Nephron (organoid): ENCODE results near the gene UST.

Source experiments
- H3K27ac Mint-ChIP-seq, 3 experiments: 2 replicates each; pipeline ENCODE4 v1.8.0; 2020; ENCODE audit warnings: mixed read lengths in 3 of 3, mild to moderate bottlenecking in 2 of 3, moderate library complexity in 1 of 3
- H3K27me3 Mint-ChIP-seq: 2 replicates; pipeline ENCODE4 v1.8.0; 2021; ENCODE audit warnings: low read depth, mild to moderate bottlenecking, moderate library complexity, mixed read lengths
- H3K36me3 Mint-ChIP-seq: 2 replicates; pipeline ENCODE4 v1.8.0; 2020; ENCODE audit warnings: low read depth, mixed read lengths
- H3K4me1 Mint-ChIP-seq: 2 replicates; pipeline ENCODE4 v1.8.0; 2020; ENCODE audit warnings: mixed read lengths
- H3K4me3 Mint-ChIP-seq, 3 experiments: 2 replicates each; pipeline ENCODE4 v1.8.0; 2020; ENCODE audit warnings: mild to moderate bottlenecking in 3 of 3, mixed read lengths in 3 of 3, moderate library complexity in 2 of 3
- H3K9me3 Mint-ChIP-seq: 2 replicates; pipeline ENCODE4 v1.8.0; 2020; ENCODE audit warnings: mixed read lengths
- TF ChIP-seq, protein P1 (sequence below), 3 experiments: fragments of 200-600 bp; sonication (generic); IDR thresholded peaks; one replicate each; pipeline ENCODE4 v1.5.0; 2021; ENCODE audit warnings: antibody characterized with exemption in 3 of 3; ENCODE audit not compliant: unreplicated experiment in 3 of 3

UST gene

GRCh38 chr6:148983966-148984365 is 237.1 kb downstream of the UST start:
- H3K4me1 Mint-ChIP-seq = peaks cover 20% of the 10 kb centered on the region
- H3K9me3 Mint-ChIP-seq = no peaks in the 10 kb centered on the region
- no peak overlapping the region for H3K4me3 Mint-ChIP-seq
- H3K27me3 Mint-ChIP-seq = no peaks in the 10 kb centered on the region
- TF ChIP-seq, protein P1, sequence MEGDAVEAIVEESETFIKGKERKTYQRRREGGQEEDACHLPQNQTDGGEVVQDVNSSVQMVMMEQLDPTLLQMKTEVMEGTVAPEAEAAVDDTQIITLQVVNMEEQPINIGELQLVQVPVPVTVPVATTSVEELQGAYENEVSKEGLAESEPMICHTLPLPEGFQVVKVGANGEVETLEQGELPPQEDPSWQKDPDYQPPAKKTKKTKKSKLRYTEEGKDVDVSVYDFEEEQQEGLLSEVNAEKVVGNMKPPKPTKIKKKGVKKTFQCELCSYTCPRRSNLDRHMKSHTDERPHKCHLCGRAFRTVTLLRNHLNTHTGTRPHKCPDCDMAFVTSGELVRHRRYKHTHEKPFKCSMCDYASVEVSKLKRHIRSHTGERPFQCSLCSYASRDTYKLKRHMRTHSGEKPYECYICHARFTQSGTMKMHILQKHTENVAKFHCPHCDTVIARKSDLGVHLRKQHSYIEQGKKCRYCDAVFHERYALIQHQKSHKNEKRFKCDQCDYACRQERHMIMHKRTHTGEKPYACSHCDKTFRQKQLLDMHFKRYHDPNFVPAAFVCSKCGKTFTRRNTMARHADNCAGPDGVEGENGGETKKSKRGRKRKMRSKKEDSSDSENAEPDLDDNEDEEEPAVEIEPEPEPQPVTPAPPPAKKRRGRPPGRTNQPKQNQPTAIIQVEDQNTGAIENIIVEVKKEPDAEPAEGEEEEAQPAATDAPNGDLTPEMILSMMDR (IDR thresholded peaks at IDR 0.05; ENCODE audit: unreplicated experiment in 3 of 3) = no peak
- H3K36me3 Mint-ChIP-seq = peaks cover 8% of the 10 kb centered on the region
- H3K27ac Mint-ChIP-seq = no peak overlapping the region

DNA sequence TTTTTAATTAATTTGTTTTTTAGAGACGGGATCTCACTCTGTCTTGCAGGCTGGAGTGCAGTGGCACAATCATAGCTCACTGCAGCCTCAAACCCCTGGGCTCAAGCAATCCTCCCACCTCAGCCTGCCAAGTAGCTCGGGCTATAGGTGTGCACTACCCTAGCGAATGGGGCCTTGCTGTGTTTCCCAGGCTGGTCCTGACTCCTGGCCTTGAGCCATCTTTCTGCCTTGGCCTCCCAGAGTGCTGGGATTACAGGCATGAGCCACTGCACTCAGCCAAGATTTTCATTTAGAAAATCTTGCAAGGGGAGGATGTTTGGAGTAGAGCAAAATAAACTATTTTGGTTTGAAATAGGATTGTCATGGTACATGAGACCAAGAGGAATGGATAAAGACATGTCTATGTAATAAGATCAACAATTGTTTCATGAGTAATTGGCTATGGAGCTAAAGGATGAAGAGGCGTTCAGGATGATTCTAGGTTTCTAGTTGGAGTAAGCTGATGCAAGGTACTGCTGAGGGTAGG is 237.8 kb downstream of the UST start:
- Mint-ChIP-seq H3K27ac (no peak overlapping the region), H3K27me3 (no peaks in the 10 kb centered on the region), H3K36me3 (peaks cover 8% of the 10 kb centered on the region), H3K4me3 (no peak overlapping the region), H3K4me1 (peaks cover 25% of the 10 kb centered on the region), H3K9me3 (no peaks in the 10 kb centered on the region)
- TF ChIP-seq, protein P1 (IDR thresholded peaks at IDR 0.05; ENCODE audit: unreplicated experiment in 3 of 3) = no peak

DNA sequence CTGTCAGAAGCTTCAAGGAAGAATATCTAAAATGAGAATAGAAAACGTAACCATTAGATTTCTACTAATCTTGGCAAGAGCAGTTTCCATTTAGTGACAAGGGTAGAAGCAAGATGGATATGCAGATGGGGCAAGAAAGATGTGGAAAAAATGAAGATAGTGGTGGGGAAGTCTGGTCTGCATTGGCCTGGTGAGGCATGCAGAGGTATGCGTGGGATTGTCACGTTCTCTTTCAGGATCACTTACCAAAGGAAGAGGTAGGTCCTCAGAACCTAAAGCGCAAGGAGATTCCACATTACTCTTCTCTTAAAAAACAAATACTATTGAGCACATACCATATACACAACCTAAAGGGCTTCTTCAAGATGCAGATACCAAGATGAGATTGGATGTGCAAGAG is 238.7 kb downstream of the UST start:
- no peak overlapping the region for H3K27ac Mint-ChIP-seq
- no peak overlapping the region for H3K4me3 Mint-ChIP-seq
- no peaks in the 10 kb centered on the region for H3K27me3 Mint-ChIP-seq
- TF ChIP-seq, protein P1 (IDR thresholded peaks at IDR 0.05; ENCODE audit: unreplicated experiment in 3 of 3) = no peak
- peaks cover 8% of the 10 kb centered on the region for H3K36me3 Mint-ChIP-seq
- H3K9me3 Mint-ChIP-seq = no peaks in the 10 kb centered on the region
- peaks cover 31% of the 10 kb centered on the region for H3K4me1 Mint-ChIP-seq

GRCh38 chr6:148986608-148987007 is 239.8 kb downstream of the UST start:
- Mint-ChIP-seq H3K27ac (no peak overlapping the region), H3K4me3 (no peak overlapping the region), H3K9me3 (no peaks in the 10 kb centered on the region), H3K27me3 (no peaks in the 10 kb centered on the region), H3K4me1 (peaks cover 36% of the 10 kb centered on the region), H3K36me3 (peaks cover 8% of the 10 kb centered on the region)
- TF ChIP-seq, protein P1 (IDR thresholded peaks at IDR 0.05; ENCODE audit: unreplicated experiment in 3 of 3) = no peak

GRCh38 chr6:148987982-148988381 is 241.2 kb downstream of the UST start:
- Mint-ChIP-seq H3K27me3 (no peaks in the 10 kb centered on the region), H3K4me1 (peaks cover 35% of the 10 kb centered on the region), H3K27ac (no peak overlapping the region), H3K9me3 (peaks cover 3% of the 10 kb centered on the region), H3K4me3 (no peak overlapping the region), H3K36me3 (peaks cover 13% of the 10 kb centered on the region)
- TF ChIP-seq, protein P1 (IDR thresholded peaks at IDR 0.05; ENCODE audit: unreplicated experiment in 3 of 3) = no peak

- no peak overlapping the region for H3K27ac Mint-ChIP-seq
- peaks cover 24% of the 10 kb centered on the region for H3K4me1 Mint-ChIP-seq
- H3K27me3 Mint-ChIP-seq = no peaks in the 10 kb centered on the region
- TF ChIP-seq, protein P1 (IDR thresholded peaks at IDR 0.05; ENCODE audit: unreplicated experiment in 3 of 3) = no peak
- H3K9me3 Mint-ChIP-seq = peaks cover 3% of the 10 kb centered on the region
- H3K36me3 Mint-ChIP-seq = peaks cover 18% of the 10 kb centered on the region
- H3K4me3 Mint-ChIP-seq = no peak overlapping the region
Measured at GRCh38 chr6:148989585-148989984, 242.8 kb downstream of the UST start.
